Upper lobe of right lung (tissue), 1 donor: ENCODE data around the gene CRYGS. TPM values are rescaled to one million over a fixed set of nuclear protein-coding genes. Genes with fewer than 3 reads are reported as not detected.

ENCODE experiments used
- ATAC-seq: fragments of 200-7000 bp; cut with Tn5 transposase; one replicate; pipeline ENCODE4 v1.9.1; 2020; ENCODE audit warnings: mild to moderate bottlenecking, moderate library complexity
- DNase-seq: peaks from one replicate; pipeline ENCODE4 v3.0.0-alpha.2; 2020
- H3K27ac ChIP-seq: fragments of 200-600 bp; one replicate; pipeline ENCODE4 v1.8.0; 2022
- H3K27me3 ChIP-seq: fragments of 200-600 bp; one replicate; pipeline ENCODE4 v1.8.0; 2022; ENCODE audit warnings: mild to moderate bottlenecking
- H3K36me3 ChIP-seq: fragments of 200-600 bp; one replicate; pipeline ENCODE4 v1.8.0; 2022
- H3K4me1 ChIP-seq: fragments of 200-600 bp; one replicate; pipeline ENCODE4 v1.8.0; 2022
- H3K4me3 ChIP-seq: fragments of 200-600 bp; one replicate; pipeline ENCODE4 v1.8.0; 2022; ENCODE audit warnings: mild to moderate bottlenecking
- H3K9me3 ChIP-seq: fragments of 200-600 bp; one replicate; pipeline ENCODE4 v1.8.0; 2022
- CTCF ChIP-seq: fragments of 200-600 bp; IDR thresholded peaks from one replicate; pipeline ENCODE4 v1.8.0; 2022; ENCODE audit warnings: antibody characterized with exemption
- intact Hi-C: fragments of 100-400 bp; cut with DNase I; formaldehyde crosslinking; loops from one replicate; pipeline ENCODE4 v1.11.0; 2022
- total RNA-seq: library from RNA; stranded (reverse); fragmentation: NEBNext Ultra II Directional; extraction: Animal tissue kit (Norgen Biotek cat#: 25700); gene quantifications from one replicate; pipeline ENCODE4 v1.2.1, GENCODE V29; 2021
- donor health status: DM: no; HTN: yes; CAD: no; lungs with severe emphysema.

Gene CRYGS
- total RNA-seq, 1 donor from 2014 or later, result 3.8 TPM

GRCh38 chr3:186580785-186581184, 36.6 kb upstream of the CRYGS start:
- no peak for TF ChIP-seq CTCF
- no peaks in the 10 kb centered on the region for H3K27me3 ChIP-seq
- H3K36me3 ChIP-seq, result peaks cover 99% of the 10 kb centered on the region
- H3K9me3 ChIP-seq, result no peaks in the 10 kb centered on the region
- no peaks in the 10 kb centered on the region for H3K4me1 ChIP-seq
- no peak for ATAC-seq
- DNase-seq, result no peak
- intact Hi-C loops, result no loop called here
- no peak overlapping the region for H3K27ac ChIP-seq
- no peak overlapping the region for H3K4me3 ChIP-seq

GRCh38 chr3:186577521-186577920, 33.3 kb upstream of the CRYGS start:
- peaks cover 98% of the 10 kb centered on the region for H3K36me3 ChIP-seq
- no peak overlapping the region for H3K4me3 ChIP-seq
- no peaks in the 10 kb centered on the region for H3K27me3 ChIP-seq
- DNase-seq (no peak), ATAC-seq (no peak)
- intact Hi-C loops, result no loop called here
- TF ChIP-seq CTCF, result no peak
- H3K9me3 ChIP-seq, result no peaks in the 10 kb centered on the region
- no peak overlapping the region for H3K27ac ChIP-seq
- no peaks in the 10 kb centered on the region for H3K4me1 ChIP-seq

GRCh38 chr3:186571644-186572013, 27.4 kb upstream of the CRYGS start:
- Histone ChIP-seq H3K27me3 (no peaks in the 10 kb centered on the region), H3K4me3 (peak overlapping the region; percentile 99), H3K27ac (no peak overlapping the region), H3K4me1 (peaks cover 19% of the 10 kb centered on the region), H3K9me3 (no peaks in the 10 kb centered on the region), H3K36me3 (peaks cover 42% of the 10 kb centered on the region)
- DNase-seq, result no peak
- no peak for TF ChIP-seq CTCF
- no peak for ATAC-seq
- intact Hi-C loops, result no loop called here

GRCh38 chr3:186570941-186571643, 26.9 kb upstream of the CRYGS start:
- peak overlapping the region; percentile 99 for H3K4me3 ChIP-seq
- H3K9me3 ChIP-seq, result no peaks in the 10 kb centered on the region
- no peaks in the 10 kb centered on the region for H3K27me3 ChIP-seq
- intact Hi-C loops, result no loop called here
- H3K4me1 ChIP-seq, result peaks cover 24% of the 10 kb centered on the region
- DNase-seq (no peak), ATAC-seq (no peak)
- peaks cover 37% of the 10 kb centered on the region for H3K36me3 ChIP-seq
- peak overlapping the region; percentile 93 for H3K27ac ChIP-seq
- no peak for TF ChIP-seq CTCF

GRCh38 chr3:186570096-186570940, 26.1 kb upstream of the CRYGS start, which contains the start of gene DNAJB11:
Gene DNAJB11, plus strand, starts transcription at chr3:186570720. Its CDS starts 178 bp downstream, at chr3:186570898.
- Histone ChIP-seq H3K27me3 (no peaks in the 10 kb centered on the region), H3K27ac (peak within 1 kb of the TSS; percentile 93), H3K4me3 (peak within 1 kb of the TSS; percentile 99), H3K4me1 (peaks cover 27% of the 10 kb centered on the region), H3K36me3 (peaks cover 29% of the 10 kb centered on the region), H3K9me3 (no peaks in the 10 kb centered on the region)
- ATAC-seq (peak; percentile 95), DNase-seq (peak; percentile 99)
- intact Hi-C loops, result no loop called here
- no peak for TF ChIP-seq CTCF
